ENCODE data around the gene NAPA. TPM values are rescaled to one million over a fixed set of nuclear protein-coding genes. Genes with fewer than 3 reads are reported as not detected.

Gene NAPA
- total and polyA plus RNA-seq, 7 donors, result 84.9 to 167 (median 97.4) TPM

DNA sequence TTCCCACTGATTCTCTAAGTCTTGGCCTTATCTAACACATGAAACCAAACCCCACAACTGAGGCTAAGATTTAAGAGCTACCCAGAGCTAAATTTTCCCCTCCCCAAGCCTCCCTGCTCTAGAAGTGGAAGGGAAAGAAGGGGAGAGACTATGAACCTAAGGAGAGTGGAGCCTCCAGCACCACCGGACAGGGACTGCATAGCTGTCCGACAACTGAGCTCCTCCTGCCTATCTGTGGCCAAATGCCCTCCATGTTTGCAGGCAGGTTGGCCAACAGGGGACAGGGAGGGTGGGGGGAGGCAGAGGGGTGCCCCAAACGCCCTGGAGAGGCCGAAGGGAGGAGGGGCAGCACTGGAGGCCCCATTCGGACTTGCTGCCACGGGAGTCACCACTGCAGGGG lies 6.0 kb upstream of the NAPA start:
- intact Hi-C loops (cut with DNase I), result no loop called here
- Histone ChIP-seq H3K36me3 (no peaks in the 10 kb centered on the region), H3K9me3 (no peaks in the 10 kb centered on the region), H3K27me3 (no peaks in the 10 kb centered on the region), H3K4me3 (no peak overlapping the region), H3K4me1 (peaks cover 0 to 25% (median 17%) of the 10 kb centered on the region in 4 donors), H3K27ac (peak overlapping the region in 2 of 4 donors; percentile 72 to 79)
- WGBS, 2 donors, result 87 to 88% methylated on average over 6 of the region's 6 CpGs
- no peak for TF ChIP-seq POLR2AphosphoS5 (IDR thresholded peaks at IDR 0.05)
- TF ChIP-seq EP300 (IDR thresholded peaks at IDR 0.05), result no peak
- TF ChIP-seq POLR2A (IDR thresholded peaks at IDR 0.05), result no peak
- TF ChIP-seq, protein P1, sequence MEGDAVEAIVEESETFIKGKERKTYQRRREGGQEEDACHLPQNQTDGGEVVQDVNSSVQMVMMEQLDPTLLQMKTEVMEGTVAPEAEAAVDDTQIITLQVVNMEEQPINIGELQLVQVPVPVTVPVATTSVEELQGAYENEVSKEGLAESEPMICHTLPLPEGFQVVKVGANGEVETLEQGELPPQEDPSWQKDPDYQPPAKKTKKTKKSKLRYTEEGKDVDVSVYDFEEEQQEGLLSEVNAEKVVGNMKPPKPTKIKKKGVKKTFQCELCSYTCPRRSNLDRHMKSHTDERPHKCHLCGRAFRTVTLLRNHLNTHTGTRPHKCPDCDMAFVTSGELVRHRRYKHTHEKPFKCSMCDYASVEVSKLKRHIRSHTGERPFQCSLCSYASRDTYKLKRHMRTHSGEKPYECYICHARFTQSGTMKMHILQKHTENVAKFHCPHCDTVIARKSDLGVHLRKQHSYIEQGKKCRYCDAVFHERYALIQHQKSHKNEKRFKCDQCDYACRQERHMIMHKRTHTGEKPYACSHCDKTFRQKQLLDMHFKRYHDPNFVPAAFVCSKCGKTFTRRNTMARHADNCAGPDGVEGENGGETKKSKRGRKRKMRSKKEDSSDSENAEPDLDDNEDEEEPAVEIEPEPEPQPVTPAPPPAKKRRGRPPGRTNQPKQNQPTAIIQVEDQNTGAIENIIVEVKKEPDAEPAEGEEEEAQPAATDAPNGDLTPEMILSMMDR (IDR thresholded peaks at IDR 0.05), result no peak
- no peak for DNase-seq

GRCh38 chr19:47520343-47520806 lies 5.5 kb upstream of the NAPA start:
- Histone ChIP-seq H3K27me3 (no peaks in the 10 kb centered on the region), H3K9me3 (no peaks in the 10 kb centered on the region), H3K4me3 (no peak overlapping the region), H3K27ac (no peak overlapping the region), H3K4me1 (peaks cover 0 to 29% (median 18%) of the 10 kb centered on the region in 4 donors), H3K36me3 (no peaks in the 10 kb centered on the region)
- TF ChIP-seq POLR2AphosphoS5 (IDR thresholded peaks at IDR 0.05), result no peak
- TF ChIP-seq, protein P1 (IDR thresholded peaks at IDR 0.05), result no peak
- TF ChIP-seq EP300 (IDR thresholded peaks at IDR 0.05), result no peak
- no peak for TF ChIP-seq POLR2A (IDR thresholded peaks at IDR 0.05)
- intact Hi-C loops (cut with DNase I), result no loop called here
- DNase-seq, result no peak
- 47 to 79% methylated on average over 10 of the region's 10 CpGs for WGBS, 2 donors

- no peak overlapping the region for H3K27ac ChIP-seq
- H3K36me3 ChIP-seq, result no peaks in the 10 kb centered on the region
- DNase-seq, result no peak
- peaks cover 0 to 32% (median 20%) of the 10 kb centered on the region in 4 donors for H3K4me1 ChIP-seq
- WGBS, 2 donors, result 84 to 87% methylated on average over 9 of the region's 9 CpGs
- intact Hi-C loops (cut with DNase I), result no loop called here
- H3K9me3 ChIP-seq, result no peaks in the 10 kb centered on the region
- TF ChIP-seq POLR2AphosphoS5 (IDR thresholded peaks at IDR 0.05) (no peak), EP300 (IDR thresholded peaks at IDR 0.05) (no peak), POLR2A (IDR thresholded peaks at IDR 0.05) (no peak)
- TF ChIP-seq, protein P1 (IDR thresholded peaks at IDR 0.05), result no peak
- H3K27me3 ChIP-seq, result no peaks in the 10 kb centered on the region
- H3K4me3 ChIP-seq, result no peak overlapping the region
Measured at GRCh38 chr19:47518854-47519253, 4.0 kb upstream of the NAPA start.

GRCh38 chr19:47518139-47518538 lies 3.3 kb upstream of the NAPA start:
- Histone ChIP-seq H3K4me1 (peaks cover 0 to 34% (median 24%) of the 10 kb centered on the region in 4 donors), H3K27ac (no peak overlapping the region), H3K36me3 (no peaks in the 10 kb centered on the region), H3K4me3 (no peak overlapping the region), H3K27me3 (no peaks in the 10 kb centered on the region), H3K9me3 (no peaks in the 10 kb centered on the region)
- TF ChIP-seq POLR2A (IDR thresholded peaks at IDR 0.05) (no peak), EP300 (IDR thresholded peaks at IDR 0.05) (no peak), POLR2AphosphoS5 (IDR thresholded peaks at IDR 0.05) (no peak)
- TF ChIP-seq, protein P1 (IDR thresholded peaks at IDR 0.05), result no peak
- no peak for DNase-seq
- intact Hi-C loops (cut with DNase I), result no loop called here
- 47 to 83% methylated on average over 4 of the region's 4 CpGs for WGBS, 2 donors

All from sigmoid colon (tissue), 7 donors.